ENCODE measurements around the gene LOC128125822.
"Not testable (repeated sequence)": the region's sequence is repeated elsewhere in the genome, so short reads cannot be mapped to it uniquely, and the experiment has no call there.

The LOC128125822 gene

DNA sequence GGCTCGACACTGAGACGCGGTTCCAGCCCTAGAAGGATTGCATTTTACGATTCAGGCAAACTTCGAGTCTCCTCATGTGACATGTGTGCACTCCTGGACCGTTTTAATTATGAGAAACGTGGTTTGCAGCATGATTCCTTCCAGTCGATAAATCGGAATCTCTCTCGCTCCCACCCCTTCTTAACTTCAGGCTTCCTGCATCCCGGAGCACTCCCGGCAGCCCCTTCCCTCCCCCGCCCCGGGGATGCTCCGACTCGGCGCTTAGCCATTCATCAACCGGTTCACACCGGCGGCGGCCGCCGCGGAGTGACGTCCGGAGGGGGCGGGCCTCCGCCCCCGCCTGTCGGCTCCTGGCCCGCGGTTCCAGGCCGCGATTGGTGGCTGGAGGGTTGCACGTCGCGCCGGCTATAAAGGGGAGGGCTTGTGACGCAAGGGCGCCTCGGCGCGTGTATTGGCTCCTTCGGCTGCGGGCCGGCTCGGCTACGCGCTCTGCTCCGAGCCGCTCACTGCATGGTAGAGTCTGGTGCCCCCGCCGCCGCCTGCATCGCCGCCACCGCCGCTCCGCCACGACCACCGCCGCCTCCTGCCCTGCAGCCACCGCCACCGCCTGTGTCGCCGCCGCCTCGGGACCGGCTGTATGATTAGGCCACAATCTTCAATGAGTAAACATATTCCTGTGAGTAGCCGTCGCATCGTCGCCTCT is at the start of gene LOC128125822, which contains the start of gene PTP4A1:
TSS of gene LOC128125822 (plus strand) at position 437 of the 703 bp plus-strand sequence.
TSS of gene PTP4A1 (plus strand) at position 437 of the 703 bp plus-strand sequence. CDS start 4,401 bp downstream, outside the sequence.
- intact Hi-C loops (cut with micrococcal nuclease): loop anchor here (1.0 to 2.0 kb wide), 2 partner anchors 63 to 67 kb away; partner anchors contain the start of gene PHF3
- H3K36me3 Mint-ChIP-seq: peaks cover 19% of the 10 kb centered on the region
- peaks cover 33% of the 10 kb centered on the region for H3K4me1 Mint-ChIP-seq (ENCODE audit: low read depth)
- no peaks in the 10 kb centered on the region for H3K27me3 Mint-ChIP-seq
- CTCF ChIA-PET: no interaction called here
- POLR2A ChIA-PET: no interaction called here
- H3K27ac Mint-ChIP-seq: peak within 1 kb of the TSS; percentile 96
- DNase-seq: peak; percentile 98
- peak within 1 kb of the TSS; percentile 95 for H3K4me3 Mint-ChIP-seq
- no peaks in the 10 kb centered on the region for H3K9me3 Mint-ChIP-seq

- H3K36me3 Mint-ChIP-seq; H3K27me3 Mint-ChIP-seq; POLR2A ChIA-PET; H3K9me3 Mint-ChIP-seq; H3K4me1 Mint-ChIP-seq (ENCODE audit: low read depth); intact Hi-C loops (cut with micrococcal nuclease); DNase-seq; CTCF ChIA-PET; H3K27ac Mint-ChIP-seq; H3K4me3 Mint-ChIP-seq: not testable (repeated sequence)
These were observed 49.4 kb upstream of the LOC128125822 start for GRCh38 chr6:63522911-63523287.

GRCh38 chr6:63523630-63524029 is 48.6 kb upstream of the LOC128125822 start:
- intact Hi-C loops (cut with micrococcal nuclease): no loop called here
- CTCF ChIA-PET: no interaction called here
- no peak overlapping the region for H3K27ac Mint-ChIP-seq

DNA sequence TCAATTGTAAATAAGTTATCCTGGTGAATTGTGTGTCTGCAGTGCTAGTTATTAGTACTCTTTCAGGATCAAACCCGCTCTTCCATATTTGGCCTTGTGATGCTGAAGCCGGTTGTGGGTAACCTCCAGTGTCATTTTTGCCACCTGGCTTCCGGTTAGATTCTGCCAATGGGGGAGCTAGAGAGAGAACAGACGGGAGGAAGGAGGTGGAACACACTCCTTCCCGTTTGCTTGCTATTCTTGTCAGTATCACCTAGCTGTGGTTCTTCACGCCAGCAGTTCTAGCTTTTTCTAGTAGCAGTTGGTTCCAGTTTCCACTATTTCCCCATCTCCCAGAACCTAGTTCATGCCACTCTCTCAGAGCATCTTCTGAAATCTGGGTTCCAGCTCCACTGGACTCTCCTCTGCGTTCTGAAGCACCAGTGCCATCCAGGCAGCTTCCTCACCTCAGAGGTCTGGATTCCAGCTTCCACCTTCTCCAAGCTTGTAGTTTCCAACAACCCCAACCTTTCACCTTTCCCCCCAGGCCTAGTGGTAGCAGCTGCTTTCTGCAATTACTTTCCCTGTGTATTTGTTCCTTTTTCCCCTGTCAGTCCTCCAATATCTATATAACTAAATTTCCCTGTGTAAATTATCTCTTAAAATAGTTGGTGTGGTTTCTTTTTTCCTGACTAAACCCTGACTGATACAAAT is 46.9 kb upstream of the LOC128125822 start:
- Mint-ChIP-seq H3K9me3 (no peaks in the 10 kb centered on the region), H3K27ac (no peak overlapping the region), H3K4me1 (ENCODE audit: low read depth) (peaks cover 13% of the 10 kb centered on the region), H3K4me3 (no peak overlapping the region), H3K27me3 (peaks cover 1% of the 10 kb centered on the region), H3K36me3 (no peaks in the 10 kb centered on the region)
- intact Hi-C loops (cut with micrococcal nuclease): no loop called here
- POLR2A ChIA-PET: no interaction called here
- no peak for DNase-seq
- CTCF ChIA-PET: no interaction called here

More at GRCh38 chr6:63523630-63524029, 48.6 kb upstream of the LOC128125822 start:
- H3K27me3 Mint-ChIP-seq: peaks cover 1% of the 10 kb centered on the region
- no peak for DNase-seq
- H3K4me3 Mint-ChIP-seq: no peak overlapping the region
- peaks cover 5% of the 10 kb centered on the region for H3K4me1 Mint-ChIP-seq (ENCODE audit: low read depth)
- no peaks in the 10 kb centered on the region for H3K9me3 Mint-ChIP-seq
- H3K36me3 Mint-ChIP-seq: no peaks in the 10 kb centered on the region
- POLR2A ChIA-PET: no interaction called here

DNA sequence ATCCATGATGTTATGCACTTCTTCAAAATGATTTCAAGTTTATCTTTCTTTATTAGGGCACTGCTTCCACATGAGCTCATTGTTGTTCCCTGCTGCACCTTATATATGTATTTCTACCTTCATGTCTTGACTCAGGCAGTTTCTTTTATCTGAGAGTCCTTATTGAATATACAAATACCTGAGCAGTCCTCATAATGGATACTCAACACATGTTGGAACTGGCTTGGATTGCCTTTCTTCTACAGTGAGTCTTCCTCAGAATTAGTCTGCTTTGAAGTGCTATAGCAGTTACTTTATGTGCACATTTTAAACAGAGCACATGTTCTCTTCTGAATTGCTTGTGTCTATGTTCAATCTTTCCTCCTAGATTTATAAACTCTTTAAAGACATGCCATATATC is 45.3 kb upstream of the LOC128125822 start:
- H3K4me3 Mint-ChIP-seq: no peak overlapping the region
- ChIA-PET POLR2A (no interaction called here), CTCF (interaction anchor here (0.6 kb wide), 1 partner anchor 14 kb away, joined by 4 read pairs; no protein-coding TSS in a partner anchor)
- no peak for DNase-seq
- H3K27me3 Mint-ChIP-seq: no peaks in the 10 kb centered on the region
- no peaks in the 10 kb centered on the region for H3K9me3 Mint-ChIP-seq
- peaks cover 13% of the 10 kb centered on the region for H3K4me1 Mint-ChIP-seq (ENCODE audit: low read depth)
- H3K27ac Mint-ChIP-seq: no peak overlapping the region
- intact Hi-C loops (cut with micrococcal nuclease): no loop called here
- H3K36me3 Mint-ChIP-seq: no peaks in the 10 kb centered on the region

- DNase-seq: no peak
- H3K36me3 Mint-ChIP-seq: no peaks in the 10 kb centered on the region
- H3K9me3 Mint-ChIP-seq: no peaks in the 10 kb centered on the region
- CTCF ChIA-PET: no interaction called here
- H3K4me1 Mint-ChIP-seq (ENCODE audit: low read depth): peaks cover 13% of the 10 kb centered on the region
- no peaks in the 10 kb centered on the region for H3K27me3 Mint-ChIP-seq
- no peak overlapping the region for H3K27ac Mint-ChIP-seq
- POLR2A ChIA-PET: no interaction called here
- no peak overlapping the region for H3K4me3 Mint-ChIP-seq
- intact Hi-C loops (cut with micrococcal nuclease): loop anchor here (2.0 kb wide), 1 partner anchor 23 kb away; no protein-coding TSS in a partner anchor
These were observed 44.4 kb upstream of the LOC128125822 start for GRCh38 chr6:63527658-63528514.

- Mint-ChIP-seq H3K27ac (peak overlapping the region; percentile 74), H3K27me3 (no peaks in the 10 kb centered on the region), H3K36me3 (no peaks in the 10 kb centered on the region), H3K4me3 (peak overlapping the region; percentile 33), H3K9me3 (no peaks in the 10 kb centered on the region), H3K4me1 (ENCODE audit: low read depth) (peaks cover 13% of the 10 kb centered on the region)
- ChIA-PET POLR2A (interaction anchor here (0.9 kb wide), 1 partner anchor 10 kb away, joined by 3 read pairs; no protein-coding TSS in a partner anchor), CTCF (no interaction called here)
- DNase-seq: no peak
- intact Hi-C loops (cut with micrococcal nuclease): loop anchor here (1.0 to 2.0 kb wide), 2 partner anchors 25 to 44 kb away; no protein-coding TSS in a partner anchor
These were observed 42.8 kb upstream of the LOC128125822 start for GRCh38 chr6:63529498-63529897.

DNA sequence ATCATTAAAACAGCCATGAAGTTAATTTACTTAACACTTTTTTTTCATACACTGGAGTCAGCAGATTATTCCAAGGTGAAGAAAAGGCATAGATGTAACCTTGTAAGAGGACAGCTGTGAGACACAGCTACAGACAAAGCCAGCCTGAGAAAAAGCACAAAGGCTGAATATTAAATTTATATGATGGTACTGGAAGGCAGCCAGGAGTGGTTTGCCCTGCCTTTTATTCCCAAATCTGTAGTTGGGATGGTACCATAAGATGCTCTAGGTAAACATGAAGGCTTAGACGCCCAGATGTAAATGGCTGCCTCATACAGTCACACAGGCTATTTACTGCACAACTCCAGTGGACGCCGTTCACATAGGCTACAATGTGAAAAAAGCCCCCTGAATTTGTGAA is 42.1 kb upstream of the LOC128125822 start:
- DNase-seq: no peak
- Mint-ChIP-seq H3K4me3 (no peak overlapping the region), H3K27me3 (no peaks in the 10 kb centered on the region), H3K27ac (no peak overlapping the region), H3K36me3 (no peaks in the 10 kb centered on the region), H3K9me3 (no peaks in the 10 kb centered on the region), H3K4me1 (ENCODE audit: low read depth) (peaks cover 11% of the 10 kb centered on the region)
- intact Hi-C loops (cut with micrococcal nuclease): no loop called here
- ChIA-PET CTCF (no interaction called here), POLR2A (no interaction called here)

DNA sequence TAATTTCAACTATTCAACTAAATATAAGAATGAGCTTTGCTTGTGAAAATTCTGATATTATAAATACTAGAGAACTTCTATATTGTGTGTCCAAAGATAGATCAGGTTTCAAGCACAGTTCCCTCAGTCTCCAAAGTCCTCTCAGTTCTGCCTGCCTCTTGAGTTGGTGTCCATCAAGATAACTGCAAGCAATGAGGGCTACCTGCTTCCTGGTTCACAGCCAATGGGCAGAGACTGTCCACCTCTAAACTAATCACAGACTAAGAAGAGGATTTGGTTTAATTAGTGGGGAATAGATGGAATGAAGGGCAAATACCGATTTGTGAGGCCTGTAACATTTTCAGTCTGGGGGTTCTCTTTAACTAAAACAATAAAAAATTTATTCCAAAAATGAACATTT is 41.3 kb upstream of the LOC128125822 start:
- POLR2A ChIA-PET: no interaction called here
- Mint-ChIP-seq H3K4me3 (no peak overlapping the region), H3K36me3 (no peaks in the 10 kb centered on the region), H3K27ac (no peak overlapping the region), H3K9me3 (no peaks in the 10 kb centered on the region), H3K27me3 (no peaks in the 10 kb centered on the region), H3K4me1 (ENCODE audit: low read depth) (peaks cover 11% of the 10 kb centered on the region)
- no peak for DNase-seq
- CTCF ChIA-PET: no interaction called here
- intact Hi-C loops (cut with micrococcal nuclease): no loop called here

- CTCF ChIA-PET: interaction anchor here (0.5 kb wide), 1 partner anchor 157 kb away, joined by 3 read pairs; no protein-coding TSS in a partner anchor
- intact Hi-C loops (cut with micrococcal nuclease): no loop called here
- no peaks in the 10 kb centered on the region for H3K9me3 Mint-ChIP-seq
- no peaks in the 10 kb centered on the region for H3K27me3 Mint-ChIP-seq
- POLR2A ChIA-PET: no interaction called here
- no peaks in the 10 kb centered on the region for H3K36me3 Mint-ChIP-seq
- H3K4me1 Mint-ChIP-seq (ENCODE audit: low read depth): peaks cover 8% of the 10 kb centered on the region
- no peak for DNase-seq
- H3K27ac Mint-ChIP-seq: no peak overlapping the region
- H3K4me3 Mint-ChIP-seq: no peak overlapping the region
These were observed 39.3 kb upstream of the LOC128125822 start for GRCh38 chr6:63533026-63533425.

DNA sequence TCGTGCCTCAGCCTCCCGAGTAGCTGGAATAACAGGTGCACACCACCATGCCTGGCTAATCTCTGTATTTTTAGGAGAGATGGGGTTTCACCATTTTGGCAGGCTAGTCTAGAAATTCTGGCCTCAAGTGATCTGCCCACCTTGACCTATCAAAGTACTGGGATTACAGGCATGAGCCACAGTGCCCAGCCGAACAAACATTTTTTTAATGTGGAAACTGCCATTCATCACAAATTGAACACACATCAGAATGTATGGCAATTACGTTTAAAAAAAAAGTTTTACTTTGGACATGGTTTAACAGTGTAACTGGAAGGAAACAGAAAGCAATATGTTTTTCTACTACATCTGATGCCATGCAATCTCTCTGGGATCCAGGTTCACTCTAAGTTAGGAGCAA is 38.3 kb upstream of the LOC128125822 start:
- POLR2A ChIA-PET: no interaction called here
- Mint-ChIP-seq H3K36me3 (no peaks in the 10 kb centered on the region), H3K4me1 (ENCODE audit: low read depth) (peaks cover 8% of the 10 kb centered on the region), H3K4me3 (no peak overlapping the region), H3K9me3 (no peaks in the 10 kb centered on the region), H3K27me3 (no peaks in the 10 kb centered on the region), H3K27ac (no peak overlapping the region)
- intact Hi-C loops (cut with micrococcal nuclease): no loop called here
- no peak for DNase-seq
- CTCF ChIA-PET: no interaction called here

Data from activated CD4-positive, alpha-beta memory T cell treated with anti-CD3 and anti-CD28 coated beads for 36 hours (primary cell).